WTC11 (cell line): ENCODE data around the gene MATR3. TPM values are rescaled to one million over a fixed set of nuclear protein-coding genes. Genes with fewer than 3 reads are reported as not detected.

Source experiments
- ATAC-seq: fragments of 200-7000 bp; cut with Tn5 transposase; 2 replicates; pipeline ENCODE4 v1.10.0; 2021; ENCODE audit warnings: mild to moderate bottlenecking, moderate library complexity
- CTCF ChIA-PET: fragments of 300-600 bp; sonication (Branson Sonifier 250); formaldehyde crosslinking; loops from one replicate; lab custom pipeline; 2021; ENCODE audit warnings: antibody characterized with exemption; lab: Charles Lee
- POLR2A ChIA-PET: fragments of 350-600 bp; sonication (Branson Sonifier 250); formaldehyde crosslinking; loops from one replicate; lab custom pipeline; 2021; ENCODE audit warnings: antibody characterized with exemption; lab: Charles Lee
- DNase-seq: peaks from one replicate; pipeline ENCODE4 v3.0.0; 2021; ENCODE audit warnings: low spot score
- H3K27ac Mint-ChIP-seq: 2 replicates; pipeline ENCODE4 v1.8.0; 2021; ENCODE audit warnings: mixed read lengths
- H3K27me3 Mint-ChIP-seq: 2 replicates; pipeline ENCODE4 v1.8.0; 2021; ENCODE audit warnings: low read depth, mild to moderate bottlenecking, moderate library complexity, mixed read lengths
- H3K36me3 Mint-ChIP-seq: 2 replicates; pipeline ENCODE4 v1.8.0; 2021; ENCODE audit warnings: mixed read lengths
- H3K4me1 Mint-ChIP-seq: 2 replicates; pipeline ENCODE4 v1.8.0; 2022; ENCODE audit warnings: mixed read lengths
- H3K4me3 Mint-ChIP-seq: 2 replicates; pipeline ENCODE4 v1.8.0; 2021; ENCODE audit warnings: mild to moderate bottlenecking, moderate library complexity, mixed read lengths
- H3K9me3 Mint-ChIP-seq: 2 replicates; pipeline ENCODE4 v1.8.0; 2021; ENCODE audit warnings: mixed read lengths
- ATF6 ChIP-seq: sonication (generic); formaldehyde crosslinking; IDR thresholded peaks from 2 replicates; pipeline ENCODE4 v1.8.1; 2023; ENCODE audit warnings: mild to moderate bottlenecking, missing genetic modification reagents
- CBFB ChIP-seq: sonication (generic); formaldehyde crosslinking; IDR thresholded peaks from 2 replicates; pipeline ENCODE4 v1.8.1; 2022; ENCODE audit warnings: mild to moderate bottlenecking, low read depth, missing genetic modification reagents
- E2F1 ChIP-seq: sonication (generic); formaldehyde crosslinking; IDR thresholded peaks from 2 replicates; pipeline ENCODE4 v1.8.0; 2022; ENCODE audit warnings: mild to moderate bottlenecking, missing genetic modification reagents
- ELF4 ChIP-seq: sonication (generic); formaldehyde crosslinking; IDR thresholded peaks from 2 replicates; pipeline ENCODE4 v1.8.1; 2022; ENCODE audit warnings: low read depth, mild to moderate bottlenecking, moderate library complexity, missing genetic modification reagents
- ETV6 ChIP-seq: sonication (generic); formaldehyde crosslinking; IDR thresholded peaks from 2 replicates; pipeline ENCODE4 v1.8.1; 2022; ENCODE audit warnings: mild to moderate bottlenecking, missing genetic modification reagents
- IRF1 ChIP-seq: sonication (generic); formaldehyde crosslinking; IDR thresholded peaks from 2 replicates; pipeline ENCODE4 v1.8.0; 2023; ENCODE audit warnings: missing genetic modification reagents
- JAZF1 ChIP-seq: fragments of 250-450 bp; sonication (Bioruptor Pico); IDR thresholded peaks from 2 replicates; pipeline ENCODE4 v1.9.0; 2021; ENCODE audit warnings: moderate library complexity, mild to moderate bottlenecking, inconsistent platforms
- NFATC4 ChIP-seq: fragments of 250-450 bp; sonication (Bioruptor Pico); IDR thresholded peaks from 2 replicates; pipeline ENCODE4 v1.9.0; 2021; ENCODE audit warnings: mild to moderate bottlenecking
- NFYB ChIP-seq: sonication (generic); formaldehyde crosslinking; conservative IDR thresholded peaks from 2 replicates; pipeline ENCODE4 v1.8.0; 2022; ENCODE audit warnings: low read depth, missing genetic modification reagents
- OVOL2 ChIP-seq: fragments of 250-450 bp; sonication (Bioruptor Pico); IDR thresholded peaks from 2 replicates; pipeline ENCODE4 v1.9.0; 2021; ENCODE audit warnings: mild to moderate bottlenecking, borderline replicate concordance
- ZNF416 ChIP-seq: fragments of 250-450 bp; sonication (Bioruptor Pico); IDR thresholded peaks from 2 replicates; pipeline ENCODE4 v1.9.0; 2021; ENCODE audit warnings: mild to moderate bottlenecking, inconsistent platforms
- total RNA-seq: library from RNA; stranded (reverse); gene quantifications from 3 replicates; pipeline ENCODE4 v1.2.3, GENCODE V29; 2021
- TF ChIP-seq, protein P1 (sequence below): sonication (generic); formaldehyde crosslinking; IDR thresholded peaks from 2 replicates; pipeline ENCODE4 v1.8.0; 2022; ENCODE audit warnings: mild to moderate bottlenecking, missing genetic modification reagents
- TF ChIP-seq, protein P2 (sequence below): sonication (generic); formaldehyde crosslinking; IDR thresholded peaks from 2 replicates; pipeline ENCODE4 v1.8.1; 2023; ENCODE audit warnings: mild to moderate bottlenecking, missing genetic modification reagents, moderate library complexity
- TF ChIP-seq, protein P3 (sequence below): sonication (generic); formaldehyde crosslinking; IDR thresholded peaks from 2 replicates; pipeline ENCODE4 v1.8.0; 2022; ENCODE audit warnings: missing genetic modification reagents

MATR3 gene
- total RNA-seq, 1 experiment from 2014 or later = 290 TPM

- TF ChIP-seq IRF1 (CRISPR knock-in tag) (no peak), OVOL2 (CRISPR knock-in tag) (no peak)
- TF ChIP-seq, protein P1, sequence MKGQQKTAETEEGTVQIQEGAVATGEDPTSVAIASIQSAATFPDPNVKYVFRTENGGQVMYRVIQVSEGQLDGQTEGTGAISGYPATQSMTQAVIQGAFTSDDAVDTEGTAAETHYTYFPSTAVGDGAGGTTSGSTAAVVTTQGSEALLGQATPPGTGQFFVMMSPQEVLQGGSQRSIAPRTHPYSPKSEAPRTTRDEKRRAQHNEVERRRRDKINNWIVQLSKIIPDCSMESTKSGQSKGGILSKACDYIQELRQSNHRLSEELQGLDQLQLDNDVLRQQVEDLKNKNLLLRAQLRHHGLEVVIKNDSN (CRISPR knock-in tag) = no peak
- TF ChIP-seq, protein P2, sequence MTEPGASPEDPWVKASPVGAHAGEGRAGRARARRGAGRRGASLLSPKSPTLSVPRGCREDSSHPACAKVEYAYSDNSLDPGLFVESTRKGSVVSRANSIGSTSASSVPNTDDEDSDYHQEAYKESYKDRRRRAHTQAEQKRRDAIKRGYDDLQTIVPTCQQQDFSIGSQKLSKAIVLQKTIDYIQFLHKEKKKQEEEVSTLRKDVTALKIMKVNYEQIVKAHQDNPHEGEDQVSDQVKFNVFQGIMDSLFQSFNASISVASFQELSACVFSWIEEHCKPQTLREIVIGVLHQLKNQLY (CRISPR knock-in tag) = no peak
- TF ChIP-seq, all 79 proteins: peak for 0
Measured at GRCh38 chr5:139246394-139246793, 47.1 kb upstream of the MATR3 start (continued).

- Mint-ChIP-seq H3K4me3 (no peak overlapping the region), H3K27me3 (no peaks in the 10 kb centered on the region), H3K36me3 (no peaks in the 10 kb centered on the region), H3K4me1 (peaks cover 15% of the 10 kb centered on the region), H3K9me3 (no peaks in the 10 kb centered on the region), H3K27ac (no peak overlapping the region)
- ChIA-PET CTCF (interaction anchor here (0.7 kb wide), 1 partner anchor 75 kb away, joined by 3 read pairs; no protein-coding TSS in a partner anchor), POLR2A (interaction anchor here (0.6 kb wide), 1 partner anchor 51 kb away, joined by 3 read pairs; no protein-coding TSS in a partner anchor)
- DNase-seq = no peak
- TF ChIP-seq CBFB (CRISPR knock-in tag) (no peak), NFATC4 (CRISPR knock-in tag) (no peak), NFYB (CRISPR knock-in tag) (no peak), ZNF416 (CRISPR knock-in tag) (no peak), ELF4 (CRISPR knock-in tag) (no peak), E2F1 (no peak), JAZF1 (no peak), ATF6 (CRISPR knock-in tag) (no peak), ETV6 (CRISPR knock-in tag) (no peak)
- TF ChIP-seq, protein P2 (CRISPR knock-in tag) = no peak
- TF ChIP-seq, protein P3, sequence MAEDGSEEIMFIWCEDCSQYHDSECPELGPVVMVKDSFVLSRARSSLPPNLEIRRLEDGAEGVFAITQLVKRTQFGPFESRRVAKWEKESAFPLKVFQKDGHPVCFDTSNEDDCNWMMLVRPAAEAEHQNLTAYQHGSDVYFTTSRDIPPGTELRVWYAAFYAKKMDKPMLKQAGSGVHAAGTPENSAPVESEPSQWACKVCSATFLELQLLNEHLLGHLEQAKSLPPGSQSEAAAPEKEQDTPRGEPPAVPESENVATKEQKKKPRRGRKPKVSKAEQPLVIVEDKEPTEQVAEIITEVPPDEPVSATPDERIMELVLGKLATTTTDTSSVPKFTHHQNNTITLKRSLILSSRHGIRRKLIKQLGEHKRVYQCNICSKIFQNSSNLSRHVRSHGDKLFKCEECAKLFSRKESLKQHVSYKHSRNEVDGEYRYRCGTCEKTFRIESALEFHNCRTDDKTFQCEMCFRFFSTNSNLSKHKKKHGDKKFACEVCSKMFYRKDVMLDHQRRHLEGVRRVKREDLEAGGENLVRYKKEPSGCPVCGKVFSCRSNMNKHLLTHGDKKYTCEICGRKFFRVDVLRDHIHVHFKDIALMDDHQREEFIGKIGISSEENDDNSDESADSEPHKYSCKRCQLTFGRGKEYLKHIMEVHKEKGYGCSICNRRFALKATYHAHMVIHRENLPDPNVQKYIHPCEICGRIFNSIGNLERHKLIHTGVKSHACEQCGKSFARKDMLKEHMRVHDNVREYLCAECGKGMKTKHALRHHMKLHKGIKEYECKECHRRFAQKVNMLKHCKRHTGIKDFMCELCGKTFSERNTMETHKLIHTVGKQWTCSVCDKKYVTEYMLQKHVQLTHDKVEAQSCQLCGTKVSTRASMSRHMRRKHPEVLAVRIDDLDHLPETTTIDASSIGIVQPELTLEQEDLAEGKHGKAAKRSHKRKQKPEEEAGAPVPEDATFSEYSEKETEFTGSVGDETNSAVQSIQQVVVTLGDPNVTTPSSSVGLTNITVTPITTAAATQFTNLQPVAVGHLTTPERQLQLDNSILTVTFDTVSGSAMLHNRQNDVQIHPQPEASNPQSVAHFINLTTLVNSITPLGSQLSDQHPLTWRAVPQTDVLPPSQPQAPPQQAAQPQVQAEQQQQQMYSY = no peak
- ATAC-seq = no peak
Measured at GRCh38 chr5:139248826-139249453, 44.6 kb upstream of the MATR3 start.
